Measurements from ENCODE around the gene HOXC11.
A peak's percentile ranks its signal among the peaks of the same experiment; 100 is the strongest.

HOXC11 gene

DNA sequence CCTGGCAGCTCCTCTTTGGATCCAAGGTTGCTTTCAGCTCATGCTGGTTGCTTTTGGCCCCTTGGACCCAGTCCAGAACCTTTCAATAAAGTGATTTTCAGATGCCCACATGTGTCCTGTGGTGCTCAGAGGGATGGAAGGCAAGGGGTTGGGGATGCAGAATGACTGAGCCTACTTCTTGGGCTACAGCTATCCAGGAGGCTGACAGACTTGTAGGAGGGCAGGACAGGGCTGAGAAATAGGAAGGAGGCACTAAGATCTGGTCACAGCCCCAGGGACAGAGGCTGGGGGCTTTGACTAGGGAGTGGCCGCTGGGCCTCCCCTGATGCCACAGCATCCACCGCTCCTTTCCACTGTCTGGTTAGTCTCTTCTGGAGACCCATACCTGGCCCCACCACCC is 1.2 kb upstream of the HOXC11 start:
- H3K4me2 ChIP-seq: no peak overlapping the region
- TF ChIP-seq, protein P1, sequence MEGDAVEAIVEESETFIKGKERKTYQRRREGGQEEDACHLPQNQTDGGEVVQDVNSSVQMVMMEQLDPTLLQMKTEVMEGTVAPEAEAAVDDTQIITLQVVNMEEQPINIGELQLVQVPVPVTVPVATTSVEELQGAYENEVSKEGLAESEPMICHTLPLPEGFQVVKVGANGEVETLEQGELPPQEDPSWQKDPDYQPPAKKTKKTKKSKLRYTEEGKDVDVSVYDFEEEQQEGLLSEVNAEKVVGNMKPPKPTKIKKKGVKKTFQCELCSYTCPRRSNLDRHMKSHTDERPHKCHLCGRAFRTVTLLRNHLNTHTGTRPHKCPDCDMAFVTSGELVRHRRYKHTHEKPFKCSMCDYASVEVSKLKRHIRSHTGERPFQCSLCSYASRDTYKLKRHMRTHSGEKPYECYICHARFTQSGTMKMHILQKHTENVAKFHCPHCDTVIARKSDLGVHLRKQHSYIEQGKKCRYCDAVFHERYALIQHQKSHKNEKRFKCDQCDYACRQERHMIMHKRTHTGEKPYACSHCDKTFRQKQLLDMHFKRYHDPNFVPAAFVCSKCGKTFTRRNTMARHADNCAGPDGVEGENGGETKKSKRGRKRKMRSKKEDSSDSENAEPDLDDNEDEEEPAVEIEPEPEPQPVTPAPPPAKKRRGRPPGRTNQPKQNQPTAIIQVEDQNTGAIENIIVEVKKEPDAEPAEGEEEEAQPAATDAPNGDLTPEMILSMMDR (conservative IDR thresholded peaks at IDR 0.05; ENCODE audit: low read depth, low read length): no peak

DNA sequence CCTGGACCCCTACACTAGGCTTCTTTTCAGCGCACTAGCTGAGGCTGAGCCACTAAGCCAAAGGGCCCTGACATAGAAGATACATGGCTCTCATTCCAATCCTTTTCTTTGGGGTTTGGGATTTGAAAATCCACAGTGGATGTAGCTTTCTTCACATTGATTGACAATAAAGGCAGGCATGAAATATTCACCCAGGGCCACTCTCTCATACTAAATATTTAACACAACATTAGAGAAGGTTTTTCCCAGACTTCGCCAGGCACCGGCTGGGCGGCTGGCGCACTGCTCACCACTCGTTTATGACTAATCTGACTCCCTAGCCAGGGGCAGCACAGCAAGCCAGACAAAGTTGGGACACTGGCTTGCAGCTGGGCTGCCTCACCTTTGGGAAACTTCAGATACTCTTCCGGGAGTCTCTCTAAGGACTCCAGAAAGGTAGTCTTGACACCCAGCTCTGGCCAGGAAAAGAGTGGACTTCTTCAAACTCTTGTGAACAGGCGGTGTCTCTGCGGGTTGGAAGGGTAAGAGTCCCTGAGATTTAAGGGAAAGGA is 699 bp upstream of the HOXC11 start:
- H3K9ac ChIP-seq: no peak overlapping the region
- no peaks in the 10 kb centered on the region for H4K20me1 ChIP-seq (ENCODE audit: insufficient read depth)
- peaks cover 4% of the 10 kb centered on the region for H3K4me1 ChIP-seq (ENCODE audit: low read depth, poor library complexity, severe bottlenecking)

More for the DNA sequence above, 1.2 kb upstream of the HOXC11 start:
- Histone ChIP-seq H3K27ac (no peak overlapping the region), H4K20me1 (ENCODE audit: insufficient read depth) (no peaks in the 10 kb centered on the region), H3K79me2 (ENCODE audit: insufficient read depth, low read depth) (no peaks in the 10 kb centered on the region), H2AFZ (ENCODE audit: low read depth) (no peak overlapping the region), H3K4me3 (IDR thresholded peaks at IDR 0.05; ENCODE audit: insufficient read depth, low read depth, low read length) (no peak overlapping the region), H3K36me3 (ENCODE audit: insufficient read depth) (no peaks in the 10 kb centered on the region), H3K9ac (no peak overlapping the region), H3K27me3 (ENCODE audit: insufficient read depth, low read depth) (peaks cover 100% of the 10 kb centered on the region), H3K4me1 (ENCODE audit: low read depth, poor library complexity, severe bottlenecking) (peaks cover 2% of the 10 kb centered on the region)

DNA sequence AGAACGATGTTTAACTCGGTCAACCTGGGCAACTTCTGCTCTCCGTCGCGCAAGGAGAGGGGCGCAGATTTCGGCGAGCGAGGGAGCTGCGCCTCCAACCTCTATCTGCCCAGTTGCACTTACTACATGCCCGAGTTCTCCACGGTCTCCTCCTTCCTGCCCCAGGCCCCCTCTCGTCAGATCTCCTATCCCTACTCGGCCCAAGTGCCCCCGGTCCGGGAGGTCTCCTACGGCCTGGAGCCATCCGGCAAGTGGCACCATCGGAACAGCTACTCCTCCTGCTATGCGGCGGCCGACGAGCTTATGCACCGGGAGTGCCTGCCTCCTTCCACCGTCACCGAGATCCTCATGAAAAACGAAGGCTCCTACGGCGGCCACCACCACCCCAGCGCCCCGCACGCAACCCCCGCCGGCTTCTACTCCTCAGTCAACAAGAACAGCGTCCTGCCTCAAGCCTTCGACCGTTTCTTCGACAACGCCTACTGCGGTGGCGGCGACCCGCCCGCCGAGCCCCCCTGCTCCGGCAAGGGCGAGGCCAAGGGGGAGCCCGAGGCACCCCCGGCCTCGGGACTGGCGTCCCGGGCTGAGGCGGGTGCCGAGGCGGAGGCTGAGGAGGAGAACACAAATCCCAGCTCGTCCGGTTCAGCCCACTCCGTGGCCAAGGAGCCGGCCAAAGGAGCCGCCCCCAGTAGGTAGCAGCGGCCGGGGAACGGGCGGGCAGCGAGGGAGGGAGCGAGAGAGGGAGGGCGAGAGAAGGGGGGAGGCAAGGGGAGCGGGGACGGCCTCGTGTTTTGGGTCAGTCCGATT is 513 bp downstream of the HOXC11 start:
- Histone ChIP-seq H3K27me3 (ENCODE audit: insufficient read depth, low read depth) (peaks cover 98% of the 10 kb centered on the region), H4K20me1 (ENCODE audit: insufficient read depth) (no peaks in the 10 kb centered on the region), H3K4me3 (IDR thresholded peaks at IDR 0.05; ENCODE audit: insufficient read depth, low read depth, low read length) (no peak overlapping the region), H3K4me2 (no peak overlapping the region), H3K9ac (no peak overlapping the region), H3K4me1 (ENCODE audit: low read depth, poor library complexity, severe bottlenecking) (peaks cover 13% of the 10 kb centered on the region), H2AFZ (ENCODE audit: low read depth) (no peak overlapping the region), H3K36me3 (ENCODE audit: insufficient read depth) (no peaks in the 10 kb centered on the region), H3K79me2 (ENCODE audit: insufficient read depth, low read depth) (no peaks in the 10 kb centered on the region), H3K27ac (no peak overlapping the region)
- TF ChIP-seq, protein P1 (conservative IDR thresholded peaks at IDR 0.05; ENCODE audit: low read depth, low read length): no peak

More for the DNA sequence above, 699 bp upstream of the HOXC11 start:
- H3K4me3 ChIP-seq (IDR thresholded peaks at IDR 0.05; ENCODE audit: insufficient read depth, low read depth, low read length): no peak overlapping the region
- no peak overlapping the region for H3K27ac ChIP-seq
- no peaks in the 10 kb centered on the region for H3K36me3 ChIP-seq (ENCODE audit: insufficient read depth)
- no peak overlapping the region for H3K4me2 ChIP-seq
- no peak overlapping the region for H2AFZ ChIP-seq (ENCODE audit: low read depth)
- H3K27me3 ChIP-seq (ENCODE audit: insufficient read depth, low read depth): peaks cover 100% of the 10 kb centered on the region
- no peaks in the 10 kb centered on the region for H3K79me2 ChIP-seq (ENCODE audit: insufficient read depth, low read depth)
- TF ChIP-seq, protein P1 (conservative IDR thresholded peaks at IDR 0.05; ENCODE audit: low read depth, low read length): no peak

DNA sequence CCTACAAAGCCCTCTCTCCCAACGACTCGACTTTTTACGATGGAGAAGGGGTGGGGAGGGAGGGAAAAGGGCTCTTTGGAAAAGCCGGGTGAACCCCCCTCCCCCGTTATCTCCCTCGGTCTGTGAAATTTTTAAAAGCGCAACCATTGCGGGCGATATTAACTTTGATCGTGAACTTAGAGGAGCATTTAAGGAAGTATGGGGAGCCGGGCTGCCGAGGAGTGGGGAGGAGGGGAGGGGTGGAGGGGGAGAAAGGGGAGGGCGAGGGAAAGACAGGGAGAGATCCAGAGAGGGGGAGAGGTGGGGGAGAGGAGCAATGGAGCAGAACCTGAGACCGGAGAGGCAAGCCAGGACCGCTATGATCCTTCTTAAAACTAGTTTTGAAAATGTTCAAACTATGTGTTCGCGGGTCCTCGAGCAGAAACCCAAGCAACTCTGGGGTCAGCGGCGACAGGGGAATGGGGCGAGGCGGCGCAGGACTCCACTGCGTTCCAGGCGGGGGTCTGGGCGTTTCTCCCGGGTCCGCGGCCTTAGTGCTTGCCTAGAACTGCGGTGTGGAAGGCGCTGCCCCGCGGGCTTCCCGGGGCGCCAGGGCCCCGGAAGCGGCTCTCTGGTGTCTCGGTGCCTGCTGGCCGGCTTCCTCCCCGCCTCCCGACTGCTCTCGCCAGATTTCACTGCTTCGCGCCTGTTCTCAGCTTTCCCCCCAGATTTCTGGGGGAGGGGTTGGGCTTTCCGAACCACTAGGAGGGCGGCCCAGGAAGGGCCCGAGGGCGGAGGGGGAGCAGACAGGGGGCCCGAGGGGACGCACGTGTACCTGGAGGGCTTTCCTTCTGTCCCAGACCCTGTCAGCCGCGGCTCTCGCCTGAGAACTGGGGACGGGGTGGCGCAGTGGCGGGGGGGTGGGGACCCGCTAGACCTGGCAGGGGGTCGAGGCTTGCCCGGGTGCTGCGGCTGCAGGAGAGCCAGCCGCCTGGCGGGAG is 1.4 kb downstream of the HOXC11 start, which contains the start of gene HOTAIR:
Gene HOTAIR (minus strand): TSS at position 871 of the 980 bp plus-strand sequence.
- peaks cover 98% of the 10 kb centered on the region for H3K27me3 ChIP-seq (ENCODE audit: insufficient read depth, low read depth)
- H3K79me2 ChIP-seq (ENCODE audit: insufficient read depth, low read depth): no peaks in the 10 kb centered on the region
- TF ChIP-seq, protein P1 (conservative IDR thresholded peaks at IDR 0.05; ENCODE audit: low read depth, low read length): no peak
- H2AFZ ChIP-seq (ENCODE audit: low read depth): peak within 1 kb of the TSS; percentile 19; the same call in 1 of the 2 replicates
- H3K4me1 ChIP-seq (ENCODE audit: low read depth, poor library complexity, severe bottlenecking): peaks cover 13% of the 10 kb centered on the region
- H4K20me1 ChIP-seq (ENCODE audit: insufficient read depth): no peaks in the 10 kb centered on the region
- H3K4me2 ChIP-seq: peak within 1 kb of the TSS; percentile 7; the same call in 1 of the 2 replicates
- H3K4me3 ChIP-seq (IDR thresholded peaks at IDR 0.05; ENCODE audit: insufficient read depth, low read depth, low read length): no peak within 1 kb of the TSS
- H3K27ac ChIP-seq: no peak within 1 kb of the TSS
- no peak within 1 kb of the TSS for H3K9ac ChIP-seq
- H3K36me3 ChIP-seq (ENCODE audit: insufficient read depth): no peaks in the 10 kb centered on the region
